GM12874 (cell line): ENCODE results near the gene ZBTB42.

ENCODE experiments used
- TF ChIP-seq, protein P1 (sequence below): IDR thresholded peaks from 2 replicates; pipeline ENCODE4 v1.5.1; 2011; ENCODE audit warnings: low read depth, mild to moderate bottlenecking, control low read depth, low read length, moderate library complexity; ENCODE audit not compliant: insufficient read depth

Gene ZBTB42

DNA sequence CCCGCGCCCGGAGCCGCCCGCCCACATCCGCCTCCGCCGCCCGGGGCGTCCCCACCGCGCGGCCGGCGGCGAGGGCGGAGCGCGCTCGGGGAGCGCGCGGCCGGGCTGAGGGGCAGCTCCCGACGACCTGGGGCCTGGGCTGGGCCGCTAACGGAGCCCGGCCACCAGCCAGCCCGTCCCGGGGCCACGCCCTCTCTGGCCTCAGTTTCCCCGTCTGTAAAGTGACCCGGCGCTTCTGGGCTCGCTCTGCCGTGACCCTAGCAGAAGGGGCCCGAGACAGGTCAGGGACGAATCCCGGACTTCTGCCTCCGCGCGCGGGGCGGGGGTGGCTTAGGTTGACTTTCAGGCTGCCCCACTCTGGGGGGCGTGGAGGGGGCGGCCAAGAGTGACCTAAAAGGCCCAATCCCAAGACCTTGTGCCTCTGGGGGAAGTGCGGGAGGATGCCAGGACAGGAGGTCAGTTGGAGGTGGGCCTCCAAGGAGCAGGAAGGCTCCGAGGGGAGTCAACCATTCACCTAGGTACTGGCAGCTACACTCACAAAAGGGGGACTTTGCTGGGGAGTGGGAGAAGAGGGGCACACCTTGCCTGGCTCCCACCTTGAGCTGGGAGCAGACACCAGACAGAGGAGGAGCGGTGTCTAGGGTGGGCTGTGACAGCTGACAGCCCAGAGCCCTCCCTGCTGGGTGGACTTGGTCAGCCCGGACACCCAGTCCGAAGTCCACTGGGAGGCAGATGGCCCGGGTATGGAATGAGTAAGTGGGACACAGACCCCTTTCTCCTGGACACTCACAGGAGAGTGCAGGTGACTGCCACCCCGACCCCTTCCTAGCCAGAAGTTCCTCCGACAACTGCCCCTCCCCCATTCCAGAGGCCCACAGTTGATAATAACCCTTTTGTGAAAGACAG, 4.9 kb upstream of the ZBTB42 start:
- TF ChIP-seq, protein P1, sequence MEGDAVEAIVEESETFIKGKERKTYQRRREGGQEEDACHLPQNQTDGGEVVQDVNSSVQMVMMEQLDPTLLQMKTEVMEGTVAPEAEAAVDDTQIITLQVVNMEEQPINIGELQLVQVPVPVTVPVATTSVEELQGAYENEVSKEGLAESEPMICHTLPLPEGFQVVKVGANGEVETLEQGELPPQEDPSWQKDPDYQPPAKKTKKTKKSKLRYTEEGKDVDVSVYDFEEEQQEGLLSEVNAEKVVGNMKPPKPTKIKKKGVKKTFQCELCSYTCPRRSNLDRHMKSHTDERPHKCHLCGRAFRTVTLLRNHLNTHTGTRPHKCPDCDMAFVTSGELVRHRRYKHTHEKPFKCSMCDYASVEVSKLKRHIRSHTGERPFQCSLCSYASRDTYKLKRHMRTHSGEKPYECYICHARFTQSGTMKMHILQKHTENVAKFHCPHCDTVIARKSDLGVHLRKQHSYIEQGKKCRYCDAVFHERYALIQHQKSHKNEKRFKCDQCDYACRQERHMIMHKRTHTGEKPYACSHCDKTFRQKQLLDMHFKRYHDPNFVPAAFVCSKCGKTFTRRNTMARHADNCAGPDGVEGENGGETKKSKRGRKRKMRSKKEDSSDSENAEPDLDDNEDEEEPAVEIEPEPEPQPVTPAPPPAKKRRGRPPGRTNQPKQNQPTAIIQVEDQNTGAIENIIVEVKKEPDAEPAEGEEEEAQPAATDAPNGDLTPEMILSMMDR: no peak

DNA sequence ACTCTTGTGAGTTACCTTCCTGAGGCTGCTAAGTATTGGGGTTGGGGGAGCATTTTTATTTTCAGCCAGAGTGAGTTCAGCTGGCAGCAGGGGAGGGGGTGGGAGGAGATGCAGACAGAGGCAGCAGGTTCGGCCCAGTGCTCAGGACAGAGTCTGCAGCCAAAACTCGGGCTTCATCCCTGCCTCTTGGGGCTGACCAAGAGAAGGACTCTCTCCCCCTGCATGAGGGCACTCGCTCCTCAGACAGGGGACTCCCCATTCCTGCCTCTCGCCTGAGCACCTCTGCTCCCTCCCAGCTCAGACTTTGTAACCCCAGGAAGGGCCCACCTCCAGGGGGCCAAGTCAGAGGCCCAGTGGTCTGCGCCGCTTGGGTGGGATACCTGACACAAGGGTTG, 4.2 kb upstream of the ZBTB42 start:
- TF ChIP-seq, protein P1: no peak

DNA sequence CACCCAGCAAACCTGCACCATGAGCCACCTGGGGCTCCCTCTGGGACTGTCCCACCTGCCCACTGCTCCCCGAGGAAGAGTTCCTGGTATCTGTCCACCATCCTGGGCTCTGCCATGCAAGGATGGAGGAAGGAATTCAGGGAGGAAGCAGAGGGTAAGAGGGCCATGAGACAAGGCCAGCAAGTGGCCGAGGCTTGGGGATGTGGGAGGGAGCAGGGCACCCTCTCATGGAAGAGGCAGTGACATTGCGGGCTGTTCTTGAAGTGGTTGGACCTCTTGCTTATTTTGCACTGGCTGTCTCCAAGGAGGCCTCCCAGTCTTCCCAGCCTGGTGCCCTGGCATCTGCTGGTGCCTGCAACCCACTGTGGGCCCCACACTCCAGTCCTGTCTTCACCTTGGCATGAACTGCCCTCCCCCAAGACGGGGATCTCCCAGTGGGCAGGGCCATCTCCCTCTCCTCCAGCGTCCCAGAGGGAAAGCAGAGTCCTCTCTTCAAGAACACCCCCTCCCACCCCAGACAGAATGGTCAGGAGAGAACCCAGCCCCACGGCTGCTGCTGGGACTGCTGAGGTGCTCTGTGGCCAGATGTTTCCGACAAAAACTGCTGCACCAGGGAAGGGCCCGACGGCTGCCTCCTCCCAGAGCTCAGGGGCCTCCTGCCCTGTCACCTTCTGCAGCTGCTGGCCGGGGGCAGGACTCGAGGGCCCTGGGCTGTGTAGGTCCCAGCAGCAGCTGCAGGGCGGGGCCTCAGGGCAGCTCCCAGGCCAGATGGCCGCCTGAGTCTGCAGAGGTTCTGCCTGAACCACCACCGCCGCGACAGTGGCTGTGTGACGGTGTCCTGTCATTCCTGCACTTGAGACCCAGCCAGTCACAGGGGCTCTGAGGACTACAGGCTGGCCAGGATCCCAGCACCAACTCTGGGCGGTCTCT, 3.5 kb upstream of the ZBTB42 start:
- TF ChIP-seq, protein P1: no peak

DNA sequence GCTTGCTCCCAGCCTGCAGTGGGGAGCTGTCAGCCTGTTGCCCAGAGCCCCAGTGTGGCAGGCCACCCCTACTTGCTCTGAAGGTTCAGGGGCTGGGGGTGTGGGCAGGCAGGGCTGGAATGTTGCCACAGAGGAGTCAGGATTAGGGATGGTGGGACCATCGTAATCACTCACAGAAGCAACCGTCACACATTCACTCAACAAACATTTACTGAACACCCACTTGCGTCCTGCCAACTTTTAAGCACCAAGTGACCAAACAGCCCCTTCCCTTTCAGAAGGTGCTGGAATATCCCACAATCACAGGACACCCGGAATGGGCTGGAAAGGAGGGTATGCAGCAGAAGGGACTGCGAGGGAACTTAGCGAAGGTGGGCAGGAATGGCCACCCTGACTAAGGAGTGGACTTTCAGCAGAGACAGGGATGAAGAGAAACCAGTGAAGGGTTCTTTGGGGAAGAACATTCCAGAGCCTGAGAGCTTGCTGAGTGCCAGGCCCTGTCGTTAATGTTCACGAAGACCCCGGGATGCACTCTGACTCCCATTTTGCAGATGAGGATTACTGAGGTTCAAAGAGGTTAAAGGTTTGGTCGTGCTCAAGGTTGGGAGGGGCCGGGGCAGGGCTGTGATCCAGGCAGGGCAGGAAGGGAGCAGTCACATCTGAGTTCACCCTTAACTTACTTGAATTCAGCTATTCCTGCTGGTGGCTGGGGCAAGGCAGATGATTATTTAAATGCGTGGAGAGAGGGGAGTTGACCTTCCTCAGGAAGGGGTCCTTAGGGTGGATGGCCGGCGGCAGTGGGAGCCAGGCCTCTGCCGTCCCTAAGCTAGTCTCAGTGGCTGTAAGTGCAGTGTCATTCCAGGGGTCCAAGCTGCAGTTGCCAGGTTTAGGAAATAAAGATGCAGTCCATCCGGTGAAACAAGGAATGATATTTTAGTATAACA, 2.3 kb upstream of the ZBTB42 start:
- TF ChIP-seq, protein P1: no peak

DNA sequence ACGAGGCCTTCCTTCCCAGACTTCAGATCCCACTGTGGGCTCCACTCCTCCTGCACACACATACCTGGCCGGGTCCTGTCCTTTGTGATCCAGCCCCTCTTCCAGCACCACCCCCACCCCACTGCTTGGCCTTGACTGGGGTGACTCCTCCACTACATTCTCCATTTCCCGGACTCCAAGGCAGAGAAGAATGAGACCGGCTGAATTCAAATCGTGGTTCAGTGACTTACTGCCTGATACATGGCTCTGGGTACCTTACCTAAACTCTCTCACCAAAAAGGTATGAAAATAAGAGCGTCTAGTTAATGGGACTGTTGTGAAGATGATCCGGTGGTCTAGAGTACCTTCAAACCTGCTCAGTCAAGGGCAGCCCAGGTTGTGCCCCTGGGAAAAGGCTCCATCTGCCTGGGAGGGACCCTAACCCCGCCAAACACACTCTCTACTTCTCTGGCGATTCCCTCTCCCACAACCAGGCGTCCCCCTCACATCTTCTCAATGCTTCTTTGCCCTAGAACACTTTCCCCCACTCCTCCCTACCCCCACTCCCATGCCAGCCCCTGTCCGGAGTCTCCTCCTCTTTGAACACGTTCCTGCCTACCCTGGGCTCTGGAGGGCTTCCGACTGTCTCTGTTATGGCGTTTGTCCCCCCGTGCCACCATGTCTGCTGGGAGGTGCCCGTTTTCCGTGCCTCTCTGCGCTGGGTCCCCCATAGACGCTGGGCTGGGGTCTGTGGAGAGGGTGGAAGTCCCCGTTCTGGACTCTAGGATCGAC, 1.5 kb upstream of the ZBTB42 start:
- TF ChIP-seq, protein P1: no peak

DNA sequence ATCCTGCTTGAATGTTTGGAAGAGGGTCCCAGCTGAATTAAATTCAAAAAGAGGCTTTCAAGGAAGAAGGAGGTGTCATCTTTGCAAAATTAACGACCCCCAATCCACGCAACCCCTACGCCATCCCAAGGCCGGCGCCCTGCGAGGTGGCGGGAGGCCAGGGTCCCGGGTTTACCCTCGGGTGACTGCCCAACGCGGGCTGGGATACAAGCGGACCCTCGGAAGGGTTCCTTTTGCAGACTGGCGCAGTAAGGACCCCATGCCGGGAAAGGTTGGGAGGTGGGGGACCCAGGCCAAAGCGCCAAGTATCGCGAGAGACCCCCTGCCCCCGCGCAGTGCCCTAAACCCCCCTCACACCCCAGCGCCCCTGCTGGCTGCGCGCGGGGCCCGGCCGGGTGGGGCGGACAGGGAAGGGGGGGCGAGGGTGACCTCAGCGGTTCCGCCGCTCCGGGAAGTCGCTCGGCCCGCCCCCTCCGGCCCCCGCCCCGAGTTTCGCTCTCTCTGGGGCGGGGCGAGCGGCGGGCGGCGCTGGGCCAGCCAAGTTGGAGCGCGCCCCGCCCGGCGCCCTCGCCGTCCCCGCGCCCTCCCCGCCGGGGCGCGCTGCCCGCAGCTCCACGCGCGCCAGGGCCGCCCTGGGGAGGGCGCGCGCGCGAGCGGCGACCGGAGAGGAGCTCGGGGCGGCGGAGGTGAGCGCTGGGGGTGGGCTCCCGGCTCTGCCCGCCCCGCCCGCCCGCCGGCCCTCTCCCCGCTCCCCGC, 708 bp upstream of the ZBTB42 start:
- TF ChIP-seq, protein P1: peak; percentile 45; the same call in 1 of the 2 replicates
